CD14-positive monocyte (primary cell): ENCODE results near the gene ALG11. TPM values are rescaled to one million over a fixed set of nuclear protein-coding genes. Genes with fewer than 3 reads are reported as not detected.

ENCODE experiments used
- DNase-seq, 3 donors: peaks; one replicate each; pipeline ENCODE4 v3.0.0-alpha.2; 2011 to 2022
- H2AFZ ChIP-seq: 2 replicates; pipeline ENCODE4 v1.6.0; 2012; ENCODE audit warnings: mild to moderate bottlenecking, low read depth, low read length, inconsistent platforms; ENCODE audit not compliant: insufficient read depth, poor library complexity, severe bottlenecking
- H3K27ac ChIP-seq, 2 donors: 1 replicate in 1 of 2; 2 replicates in 1 of 2; pipeline ENCODE4 v1.5.1; 2012 to 2013; ENCODE audit warnings: low read length in 2 of 2, control low read depth in 1 of 2, inconsistent platforms in 1 of 2, low read depth in 1 of 2, mild to moderate bottlenecking in 1 of 2
- H3K27me3 ChIP-seq, 2 donors: one replicate each; pipeline versions ENCODE4 v1.6.0 to v1.6.1; 2011 to 2013; ENCODE audit warnings: low read length in 2 of 2; ENCODE audit not compliant: control insufficient read depth in 2 of 2, insufficient read depth in 2 of 2
- H3K36me3 ChIP-seq, 2 donors: replicated peaks in 1 of 2; 1 replicate in 1 of 2; 2 replicates in 1 of 2; pipeline versions ENCODE4 v1.5.1 to v1.6.1; 2012 to 2013; ENCODE audit warnings: low read length in 2 of 2, control low read depth in 1 of 2, inconsistent platforms in 1 of 2, mild to moderate bottlenecking in 1 of 2; ENCODE audit not compliant: insufficient read depth in 2 of 2, control insufficient read depth in 1 of 2
- H3K4me1 ChIP-seq, 2 donors: 1 replicate in 1 of 2; 2 replicates in 1 of 2; pipeline versions ENCODE4 v1.5.1 to v1.6.1; 2012 to 2013; ENCODE audit warnings: low read length in 2 of 2, control low read depth in 1 of 2, inconsistent platforms in 1 of 2, mild to moderate bottlenecking in 1 of 2, moderate library complexity in 1 of 2; ENCODE audit not compliant: insufficient read depth in 2 of 2, control insufficient read depth in 1 of 2
- H3K4me2 ChIP-seq: replicated peaks from 2 replicates; pipeline ENCODE3; 2012; ENCODE audit warnings: low read length, moderate library complexity, mild to moderate bottlenecking; ENCODE audit not compliant: poor library complexity, severe bottlenecking; ENCODE audit errors: extremely low read depth
- H3K4me3 ChIP-seq, 3 experiments: fragments of 200-600 bp in 1 of 3; sonication (generic) in 1 of 3; replicated peaks in 1 of 3; 1 replicate in 2 of 3; 2 replicates in 1 of 3; pipeline ENCODE4 v1.5.1; 2011 to 2013; ENCODE audit warnings: low read length in 3 of 3, mild to moderate bottlenecking in 3 of 3, control low read depth in 2 of 3, low read depth in 2 of 3, inconsistent platforms in 1 of 3, moderate library complexity in 1 of 3
- H3K79me2 ChIP-seq: 2 replicates; pipeline ENCODE4 v1.6.0; 2012; ENCODE audit warnings: mild to moderate bottlenecking, control low read depth, inconsistent platforms, low read length, moderate library complexity; ENCODE audit not compliant: insufficient read depth
- H3K9ac ChIP-seq: 2 replicates; pipeline ENCODE4 v1.6.0; 2017; ENCODE audit warnings: low read length, mild to moderate bottlenecking; ENCODE audit not compliant: insufficient read depth, poor library complexity, severe bottlenecking
- H3K9me3 ChIP-seq, 2 donors: replicated peaks in 1 of 2; 1 replicate in 1 of 2; 2 replicates in 1 of 2; pipeline versions ENCODE4 v1.5.1 to v1.6.1; 2012 to 2013; ENCODE audit warnings: low read length in 2 of 2, control low read depth in 1 of 2; ENCODE audit not compliant: control insufficient read depth in 1 of 2, insufficient read depth in 1 of 2
- H4K20me1 ChIP-seq: 2 replicates; pipeline ENCODE4 v1.6.0; 2012; ENCODE audit warnings: mild to moderate bottlenecking, low read length, control low read depth, moderate library complexity; ENCODE audit not compliant: insufficient read depth
- H3K27ac Mint-ChIP-seq, 7 donors: one replicate each; pipeline ENCODE4 v1.8.0; 2020; ENCODE audit warnings: mild to moderate bottlenecking in 7 of 7, mixed read lengths in 7 of 7, moderate library complexity in 6 of 7, inconsistent platforms in 2 of 7
- H3K27me3 Mint-ChIP-seq, 3 donors: one replicate each; pipeline ENCODE4 v1.8.0; 2021 to 2022; ENCODE audit warnings: low read depth in 3 of 3, mild to moderate bottlenecking in 3 of 3, mixed read lengths in 3 of 3, moderate library complexity in 3 of 3, inconsistent platforms in 1 of 3
- H3K36me3 Mint-ChIP-seq, 2 donors: one replicate each; pipeline ENCODE4 v1.8.0; 2020; ENCODE audit warnings: mixed read lengths in 2 of 2, inconsistent platforms in 1 of 2, mild to moderate bottlenecking in 1 of 2
- H3K4me1 Mint-ChIP-seq: one replicate; pipeline ENCODE4 v1.8.0; 2020; ENCODE audit warnings: mild to moderate bottlenecking, mixed read lengths
- H3K4me3 Mint-ChIP-seq, 2 donors: one replicate each; pipeline ENCODE4 v1.8.0; 2020; ENCODE audit warnings: mild to moderate bottlenecking in 2 of 2, mixed read lengths in 2 of 2, moderate library complexity in 1 of 2
- H3K9me3 Mint-ChIP-seq, 7 donors: one replicate each; pipeline ENCODE4 v1.8.0; 2020 to 2022; ENCODE audit warnings: mixed read lengths in 7 of 7, mild to moderate bottlenecking in 6 of 7, moderate library complexity in 6 of 7, inconsistent platforms in 2 of 7
- CTCF ChIP-seq: fragments of 200-600 bp; IDR thresholded peaks from one replicate; pipeline ENCODE4 v1.8.0; 2022; ENCODE audit warnings: antibody characterized with exemption, mild to moderate bottlenecking
- WGBS: methylation state at CpG from one replicate; pipeline ENCODE4 v1.1.5; 2013; ENCODE audit warnings: missing lambda C conversion rate; ENCODE audit not compliant: insufficient coverage; 5-methylcytosine and 5-hydroxymethylcytosine counted together
- intact Hi-C, 2 donors: fragments of 100-400 bp; cut with micrococcal nuclease; formaldehyde crosslinking; loops; one replicate each; pipeline versions ENCODE4 v1.15.0 to v1.15.1; 2023
- polyA plus RNA-seq, 3 donors: library from polyadenylated mRNA; depleted of rRNA in 1 of 3; unstranded in 2 of 3; stranded (reverse) in 1 of 3; fragments of 300-500 nt in 2 of 3; fragments of >200 nt in 1 of 3; fragmentation: Illumina TruSeq in 2 of 3; gene quantifications; 1 replicate in 2 of 3; 2 replicates in 1 of 3; pipeline ENCODE4 v1.2.3, GENCODE V29; 2012 to 2021

ALG11 gene
- polyA plus RNA-seq, 3 donors = 3.7 to 16.9 (median 14.2) TPM

- Histone ChIP-seq H3K27me3 (no peaks in the 10 kb centered on the region), H3K9me3 (peaks cover 0 to 5% of the 10 kb centered on the region in 2 donors), H4K20me1 (peaks cover 7% of the 10 kb centered on the region), H3K4me3 (no peak overlapping the region), H3K4me1 (no peaks in the 10 kb centered on the region), H3K79me2 (no peaks in the 10 kb centered on the region), H2AFZ (no peak overlapping the region), H3K36me3 (peaks cover 31 to 76% of the 10 kb centered on the region in 2 donors), H3K27ac (no peak overlapping the region), H3K4me2 (no peak overlapping the region), H3K9ac (no peak overlapping the region)
- intact Hi-C loops = no loop called here
- WGBS = 94% methylated on average over 3 of the region's 3 CpGs
- Mint-ChIP-seq H3K9me3 (peaks cover 7 to 21% (median 12%) of the 10 kb centered on the region in 7 donors), H3K4me3 (no peak overlapping the region), H3K4me1 (no peaks in the 10 kb centered on the region), H3K36me3 (peaks cover 60 to 72% of the 10 kb centered on the region in 2 donors), H3K27ac (no peak overlapping the region), H3K27me3 (peaks cover 0 to 3% (median 0%) of the 10 kb centered on the region in 3 donors)
- TF ChIP-seq CTCF = no peak
- DNase-seq = no peak
Measured at GRCh38 chr13:52026246-52026626, 14.0 kb downstream of the ALG11 start.

GRCh38 chr13:52027832-52028231, 15.6 kb downstream of the ALG11 start:
- Histone ChIP-seq H3K27me3 (no peaks in the 10 kb centered on the region), H3K9me3 (peaks cover 0 to 5% of the 10 kb centered on the region in 2 donors), H3K9ac (no peak overlapping the region), H3K27ac (no peak overlapping the region), H3K79me2 (no peaks in the 10 kb centered on the region), H3K4me2 (no peak overlapping the region), H3K4me3 (no peak overlapping the region), H2AFZ (no peak overlapping the region), H3K36me3 (peaks cover 26 to 60% of the 10 kb centered on the region in 2 donors), H3K4me1 (no peaks in the 10 kb centered on the region), H4K20me1 (peaks cover 4% of the 10 kb centered on the region)
- Mint-ChIP-seq H3K4me3 (no peak overlapping the region), H3K27ac (no peak overlapping the region), H3K9me3 (peaks cover 7 to 21% (median 12%) of the 10 kb centered on the region in 7 donors), H3K36me3 (peaks cover 51 to 60% of the 10 kb centered on the region in 2 donors), H3K4me1 (no peaks in the 10 kb centered on the region), H3K27me3 (peaks cover 0 to 3% (median 0%) of the 10 kb centered on the region in 3 donors)
- no peak for TF ChIP-seq CTCF
- intact Hi-C loops = no loop called here
- no CpG with 5 or more reads among the region's 1 CpG for WGBS
- no peak for DNase-seq
